ENCODE results near the gene HTR6.
A peak's percentile ranks its signal among the peaks of the same experiment; 100 is the strongest.
"Not testable (repeated sequence)": the region's sequence is repeated elsewhere in the genome, so short reads cannot be mapped to it uniquely, and the experiment has no call there.

The HTR6 gene

GRCh38 chr1:19664453-19665185 is at the start of gene HTR6:
HTR6 (plus strand) TSS chr1:19664875; CDS start chr1:19665754, 879 bp downstream.
- DNase-seq: peak; percentile 29

GRCh38 chr1:19615438-19615837 is 49.2 kb upstream of the HTR6 start:
- no peak for DNase-seq

DNA sequence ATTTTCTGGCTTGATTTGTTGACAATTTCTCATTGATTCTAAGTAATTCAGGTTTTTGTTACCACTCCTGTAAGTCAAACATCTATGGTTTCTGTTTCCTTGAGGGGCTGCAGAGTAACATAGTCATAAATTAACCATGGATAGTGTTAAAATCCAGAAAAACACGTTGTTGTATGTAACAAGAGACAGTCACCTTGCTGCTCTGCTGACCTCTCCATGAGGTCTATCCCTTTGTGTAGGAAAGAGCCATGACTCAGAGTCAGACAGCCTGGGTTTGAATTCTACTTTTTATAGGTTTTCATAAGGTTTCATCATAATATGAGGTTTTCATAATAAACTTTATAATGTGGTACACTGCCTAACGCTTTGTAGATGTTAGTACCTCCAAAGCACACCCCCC is 48.2 kb upstream of the HTR6 start:
- DNase-seq: no peak

- no peak for DNase-seq
These were observed 47.3 kb upstream of the HTR6 start for GRCh38 chr1:19617376-19617775.

GRCh38 chr1:19618428-19618827 is 46.2 kb upstream of the HTR6 start:
- no peak for DNase-seq

DNA sequence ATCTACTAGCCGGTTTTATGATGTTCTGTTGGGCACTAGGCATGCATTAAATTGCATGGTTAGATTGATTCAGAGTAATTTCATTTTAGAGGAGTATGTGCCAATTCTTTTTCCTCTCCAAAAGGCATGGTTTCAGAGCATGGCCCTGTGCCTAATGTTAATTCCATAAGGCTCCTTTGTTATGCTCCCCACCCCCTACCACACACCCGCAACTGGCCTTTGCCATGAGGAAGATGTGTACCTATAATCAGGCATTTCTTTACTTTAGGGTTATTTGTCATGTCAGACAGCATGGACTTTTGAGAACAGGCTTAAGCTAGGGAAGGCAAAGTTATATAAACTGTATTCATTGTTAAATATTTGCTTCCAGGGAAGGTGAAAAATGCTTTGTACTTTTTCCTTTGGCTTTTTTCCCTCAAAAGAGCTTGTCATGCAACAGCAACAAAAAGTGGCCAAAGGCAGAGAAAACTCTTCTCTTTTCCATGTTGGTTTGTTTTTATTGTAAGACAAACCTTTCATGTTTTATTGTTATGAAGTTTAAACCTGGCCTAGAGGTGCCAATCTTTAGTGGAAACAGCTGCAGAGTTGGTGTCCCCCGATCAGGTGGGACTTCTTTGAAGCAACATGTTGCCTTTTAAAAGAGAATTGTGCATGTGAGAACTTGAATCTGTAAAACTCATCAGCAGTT is 44.8 kb upstream of the HTR6 start:
- DNase-seq: no peak

DNA sequence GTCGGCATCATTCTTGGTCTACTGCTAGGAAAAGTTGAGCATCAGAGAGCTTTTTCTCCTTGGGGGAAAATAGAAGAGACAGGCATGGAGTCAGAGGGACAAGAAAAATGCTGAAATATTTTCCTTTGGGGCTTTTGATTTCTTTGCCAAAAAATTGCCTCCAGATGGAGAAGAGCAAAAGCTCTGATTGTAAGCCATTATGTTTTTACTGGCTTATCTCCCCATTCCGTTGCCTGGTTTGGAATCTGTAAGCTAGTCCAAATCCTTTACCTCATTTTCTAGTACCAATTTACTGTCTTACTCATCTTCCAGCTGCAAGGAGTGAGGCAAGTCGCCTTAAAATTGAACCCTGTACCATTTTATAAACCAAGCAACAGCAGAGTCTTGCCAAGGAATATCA is 43.9 kb upstream of the HTR6 start:
- DNase-seq: no peak

DNA sequence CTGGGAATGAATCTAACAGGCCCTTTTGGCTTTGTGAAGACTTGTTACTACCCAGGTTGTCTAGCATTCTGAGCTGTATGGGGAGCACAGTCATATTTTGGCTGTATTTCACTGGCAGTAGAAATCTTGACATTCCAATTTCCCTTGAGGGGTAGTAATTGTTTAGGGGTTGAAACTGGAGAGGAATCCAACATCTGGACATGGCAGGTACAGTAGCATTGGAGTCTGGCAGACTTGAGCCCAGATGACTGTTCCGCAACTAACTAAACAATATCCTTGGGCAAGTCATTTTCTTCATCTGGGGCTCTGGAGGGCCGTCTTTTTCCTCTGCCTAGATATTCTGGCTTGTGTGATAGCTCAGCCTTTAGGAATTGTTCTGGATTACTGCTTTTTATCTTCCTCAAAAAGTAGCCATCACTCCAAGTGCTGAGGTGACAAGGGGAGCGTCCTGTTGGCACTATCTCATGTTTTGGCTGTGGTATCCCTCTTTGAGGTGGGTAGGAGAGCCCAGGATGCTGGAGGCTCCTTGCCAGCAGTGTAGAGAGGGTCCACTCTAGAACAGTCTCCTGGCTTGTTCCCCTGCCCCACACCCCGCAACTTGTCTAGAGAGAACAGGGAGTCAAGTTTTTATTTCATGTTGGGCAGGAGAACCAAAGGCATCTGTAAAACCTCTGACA is 43.3 kb upstream of the HTR6 start:
- DNase-seq: no peak

- no peak for DNase-seq
These were observed 42.5 kb upstream of the HTR6 start for GRCh38 chr1:19622204-19622603.

DNA sequence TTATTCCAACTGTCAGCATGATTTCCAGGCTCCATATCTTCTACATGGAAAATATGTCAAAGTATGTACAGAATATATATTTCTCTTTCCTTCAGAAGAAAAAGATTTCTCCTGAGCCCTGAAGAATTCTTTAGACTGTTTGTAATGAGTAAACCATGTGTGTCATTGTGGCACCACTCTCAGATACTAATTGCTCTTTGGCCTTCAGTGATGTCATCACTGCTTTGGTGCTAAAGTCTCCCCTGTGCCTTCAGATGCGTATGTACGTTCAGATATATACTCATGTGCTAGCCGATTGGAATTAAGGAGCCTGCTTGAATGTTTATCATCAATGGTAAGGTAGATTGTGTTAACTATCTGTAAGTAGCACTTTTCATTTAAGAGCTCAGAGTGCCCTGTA is 41.2 kb upstream of the HTR6 start:
- DNase-seq: no peak

GRCh38 chr1:19625291-19625937 is 39.3 kb upstream of the HTR6 start:
- no peak for DNase-seq

- no peak for DNase-seq
These were observed 35.8 kb upstream of the HTR6 start for GRCh38 chr1:19628879-19629278.

- no peak for DNase-seq
These were observed 35.3 kb upstream of the HTR6 start for GRCh38 chr1:19629357-19629756.

- not testable (repeated sequence) for DNase-seq
These were observed 34.5 kb upstream of the HTR6 start for GRCh38 chr1:19630192-19630591.

DNA sequence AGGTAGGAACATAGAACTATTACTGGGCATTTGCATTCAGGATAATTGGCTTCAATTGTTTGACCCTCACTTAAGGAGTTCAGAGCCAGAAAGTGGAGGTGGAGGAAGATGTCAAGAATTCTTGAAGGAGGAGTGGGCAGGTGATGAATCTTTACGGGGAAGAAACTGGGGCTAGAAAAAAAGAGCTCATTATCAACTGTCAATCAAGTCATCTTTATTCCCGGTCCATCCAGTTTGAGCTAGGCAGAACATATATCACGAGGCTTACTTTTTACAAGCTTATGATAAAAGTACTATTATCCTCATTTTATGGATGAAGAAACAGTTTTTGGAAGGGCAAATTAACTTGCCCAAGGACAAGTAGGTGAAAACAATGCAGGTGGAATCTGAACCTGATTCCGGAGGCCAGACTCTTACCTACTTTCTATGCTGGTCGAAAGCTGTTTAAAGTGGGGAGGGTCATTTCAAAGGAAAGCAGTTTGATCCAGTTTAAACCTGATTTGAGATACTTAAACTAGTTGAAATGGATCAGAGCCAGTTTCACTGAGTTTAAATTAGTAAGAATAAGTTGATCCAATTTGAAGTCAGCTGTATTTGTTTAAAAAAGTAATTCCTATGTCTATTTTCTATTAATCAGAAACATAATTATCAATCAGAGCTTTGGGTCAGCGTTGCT is 33.8 kb upstream of the HTR6 start:
- DNase-seq: no peak

DNA sequence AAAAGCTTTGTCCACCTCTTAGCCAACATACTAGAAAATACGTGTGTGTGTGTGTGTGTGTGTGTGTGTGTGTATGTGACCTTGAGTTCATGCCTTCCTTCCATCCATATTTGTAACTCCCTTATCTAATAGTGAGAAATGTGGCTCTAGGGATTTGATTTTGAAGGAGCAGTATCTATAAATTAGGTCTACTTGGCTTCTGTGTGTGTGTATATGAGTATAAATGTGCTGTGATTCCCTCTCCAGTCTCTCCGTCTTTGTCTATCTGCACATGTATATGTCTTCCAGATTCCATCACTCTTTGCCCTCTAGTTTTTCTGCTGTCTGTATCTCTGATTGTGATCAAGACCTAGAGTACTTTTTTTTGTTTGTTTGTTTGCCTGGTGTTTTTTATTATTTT is 32.5 kb upstream of the HTR6 start:
- no peak for DNase-seq

DNA sequence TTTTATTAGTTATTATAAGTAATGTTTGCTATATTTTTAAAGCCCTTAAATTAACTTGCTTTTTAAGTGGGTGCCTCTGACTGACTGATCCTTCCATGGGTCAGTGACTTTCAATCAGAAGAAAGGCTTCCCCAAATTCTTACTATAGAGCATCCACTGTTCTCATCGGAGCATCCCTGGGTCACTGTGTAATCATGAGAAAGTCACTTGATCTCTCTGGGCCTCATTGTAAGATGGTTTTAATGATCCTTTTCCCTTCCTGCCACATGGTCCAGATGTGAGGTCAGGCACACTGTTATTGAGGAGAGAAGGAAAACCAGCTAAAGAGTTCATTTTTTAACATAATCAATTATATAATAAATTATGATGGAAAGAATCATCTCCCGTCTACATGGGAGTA is 31.6 kb upstream of the HTR6 start:
- DNase-seq: no peak

GRCh38 chr1:19635064-19635463 is 29.6 kb upstream of the HTR6 start:
- not testable (repeated sequence) for DNase-seq

- no peak for DNase-seq
These were observed 29.0 kb upstream of the HTR6 start for GRCh38 chr1:19635646-19636045.

- no peak for DNase-seq
These were observed 28.6 kb upstream of the HTR6 start for GRCh38 chr1:19636065-19636464.

- not testable (repeated sequence) for DNase-seq
These were observed 27.9 kb upstream of the HTR6 start for GRCh38 chr1:19636749-19637148.

DNA sequence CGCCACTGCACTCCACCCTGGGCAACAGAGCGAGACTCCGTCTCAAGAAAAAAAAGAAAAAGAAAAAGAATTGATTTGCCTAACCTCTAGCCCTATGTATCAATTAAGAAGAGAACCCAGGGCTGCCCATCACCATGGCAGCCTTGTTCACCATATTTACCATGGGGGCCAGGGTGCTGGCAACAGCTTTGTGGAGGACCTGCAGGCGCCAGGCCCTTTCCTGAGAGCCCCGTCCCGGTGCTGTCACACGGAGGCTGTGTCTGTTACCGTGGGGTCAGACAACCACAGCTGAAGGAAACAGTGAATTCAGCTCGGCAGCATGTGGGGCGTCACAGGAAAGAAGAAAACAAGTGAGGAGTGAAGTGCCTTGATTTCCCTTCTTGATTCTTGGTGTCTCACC is 27.1 kb upstream of the HTR6 start:
- no peak for DNase-seq

DNA sequence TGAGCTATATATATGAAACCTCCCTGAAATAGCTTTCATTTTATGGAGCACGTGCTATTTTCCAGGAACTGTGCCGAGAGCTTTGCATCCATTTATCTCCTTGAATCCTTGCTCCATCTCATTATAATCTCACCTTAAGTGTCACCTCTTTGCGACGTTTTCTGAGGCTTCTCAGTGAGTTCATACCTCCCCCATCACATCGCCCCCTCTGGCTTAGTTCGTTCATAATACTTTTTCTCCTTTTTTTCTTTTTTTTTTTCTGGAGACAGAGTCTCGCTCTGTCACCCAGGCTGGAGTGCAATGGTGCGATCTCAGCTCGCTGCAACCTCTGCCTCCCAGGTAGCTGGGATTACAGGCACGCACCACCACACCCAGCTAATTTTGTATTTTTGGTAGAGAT is 25.4 kb upstream of the HTR6 start:
- not testable (repeated sequence) for DNase-seq
